Stimulated activated memory B cell treated with anti-CD40 and anti-IgM and Interleukin-4, amounts not matched to agents 10 μg/mL and 1 μg/mL and 100 μg/mL, for 72 hours (primary cell): Measurements from ENCODE around the gene UHMK1.

ENCODE experiments used
- ATAC-seq: fragments of 150-1000 bp; cut with Tn5 transposase; 2 replicates; pipeline ENCODE4 v1.10.0; 2021
- H3K27ac Mint-ChIP-seq: one replicate; pipeline ENCODE4 v1.8.0; 2022; ENCODE audit warnings: mild to moderate bottlenecking, mixed read lengths
- H3K27me3 Mint-ChIP-seq: one replicate; pipeline ENCODE4 v1.8.0; 2022; ENCODE audit warnings: mixed read lengths
- H3K36me3 Mint-ChIP-seq: one replicate; pipeline ENCODE4 v1.8.0; 2022; ENCODE audit warnings: mixed read lengths
- H3K4me1 Mint-ChIP-seq: one replicate; pipeline ENCODE4 v1.8.0; 2022; ENCODE audit warnings: mixed read lengths
- H3K4me3 Mint-ChIP-seq: one replicate; pipeline ENCODE4 v1.8.0; 2022; ENCODE audit warnings: mild to moderate bottlenecking, moderate library complexity, mixed read lengths
- H3K9me3 Mint-ChIP-seq: one replicate; pipeline ENCODE4 v1.8.0; 2022; ENCODE audit warnings: mixed read lengths

Gene UHMK1

DNA sequence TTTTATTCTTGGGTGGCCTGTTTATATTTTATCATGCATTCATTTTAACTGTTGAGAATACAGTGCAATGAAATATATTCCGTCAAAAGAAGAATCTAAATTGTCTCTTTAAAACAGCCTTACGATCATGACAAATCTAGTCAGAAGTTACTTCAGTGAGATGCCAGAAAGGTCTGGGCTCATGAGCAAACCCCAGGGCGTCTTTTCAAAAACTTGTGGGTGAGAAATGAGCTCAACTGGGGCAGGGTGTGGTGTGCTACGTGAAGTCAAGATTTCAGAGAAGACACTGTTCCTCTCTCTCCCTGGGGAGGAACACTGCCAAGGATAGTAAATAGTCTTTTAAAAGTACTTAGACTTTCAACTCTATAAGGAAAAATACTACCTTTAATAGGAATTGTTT, 50.6 kb downstream of the UHMK1 start:
- H3K9me3 Mint-ChIP-seq, result peaks cover 3% of the 10 kb centered on the region
- H3K36me3 Mint-ChIP-seq, result peaks cover 4% of the 10 kb centered on the region
- H3K27ac Mint-ChIP-seq, result no peak overlapping the region
- no peaks in the 10 kb centered on the region for H3K27me3 Mint-ChIP-seq
- no peak for ATAC-seq
- no peak overlapping the region for H3K4me3 Mint-ChIP-seq
- H3K4me1 Mint-ChIP-seq, result no peaks in the 10 kb centered on the region

DNA sequence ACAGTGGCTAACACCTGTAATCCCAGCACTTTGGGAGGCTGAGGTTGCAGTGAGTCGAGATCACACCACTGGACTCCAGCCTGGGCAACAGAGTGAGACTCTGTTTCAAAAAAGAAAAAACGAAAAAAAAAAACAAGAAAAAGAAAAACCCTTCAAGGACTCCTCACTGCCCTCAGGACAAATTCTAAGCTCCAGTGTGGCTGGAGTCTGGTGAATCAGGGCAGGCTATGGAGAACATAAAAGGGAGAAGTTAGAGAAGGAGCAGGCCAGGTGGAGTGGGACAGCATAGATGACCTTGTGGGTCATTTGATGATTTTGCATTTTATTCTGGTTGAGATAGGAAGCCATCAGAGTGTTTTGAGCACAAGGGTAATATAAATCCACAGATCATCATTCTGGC, 51.4 kb downstream of the UHMK1 start:
- Mint-ChIP-seq H3K9me3 (no peaks in the 10 kb centered on the region), H3K27me3 (no peaks in the 10 kb centered on the region), H3K27ac (no peak overlapping the region), H3K4me1 (no peaks in the 10 kb centered on the region), H3K36me3 (no peaks in the 10 kb centered on the region), H3K4me3 (no peak overlapping the region)
- no peak for ATAC-seq

DNA sequence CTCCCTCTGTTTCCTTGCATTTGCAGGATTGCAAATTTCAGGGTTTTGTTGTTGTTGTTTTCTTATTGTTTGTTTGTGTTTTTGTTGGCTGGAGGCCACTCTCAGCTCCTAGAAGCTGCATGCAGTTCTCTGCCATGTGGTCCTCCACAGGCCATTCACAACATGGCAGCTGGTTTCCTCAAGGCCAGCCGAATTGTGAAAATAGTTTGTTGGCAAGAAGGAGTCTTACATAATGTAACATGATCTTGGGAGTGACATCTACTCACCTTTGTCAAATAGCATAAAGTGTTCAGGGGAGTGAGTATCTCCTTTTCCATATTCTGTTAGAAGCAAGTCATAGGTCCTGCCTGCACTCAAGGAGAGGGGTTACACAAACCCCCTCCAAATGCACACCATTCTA, 53.3 kb downstream of the UHMK1 start:
- no peak for ATAC-seq
- Mint-ChIP-seq H3K27ac (no peak overlapping the region), H3K36me3 (no peaks in the 10 kb centered on the region), H3K9me3 (no peaks in the 10 kb centered on the region), H3K4me3 (no peak overlapping the region), H3K4me1 (no peaks in the 10 kb centered on the region), H3K27me3 (no peaks in the 10 kb centered on the region)

DNA sequence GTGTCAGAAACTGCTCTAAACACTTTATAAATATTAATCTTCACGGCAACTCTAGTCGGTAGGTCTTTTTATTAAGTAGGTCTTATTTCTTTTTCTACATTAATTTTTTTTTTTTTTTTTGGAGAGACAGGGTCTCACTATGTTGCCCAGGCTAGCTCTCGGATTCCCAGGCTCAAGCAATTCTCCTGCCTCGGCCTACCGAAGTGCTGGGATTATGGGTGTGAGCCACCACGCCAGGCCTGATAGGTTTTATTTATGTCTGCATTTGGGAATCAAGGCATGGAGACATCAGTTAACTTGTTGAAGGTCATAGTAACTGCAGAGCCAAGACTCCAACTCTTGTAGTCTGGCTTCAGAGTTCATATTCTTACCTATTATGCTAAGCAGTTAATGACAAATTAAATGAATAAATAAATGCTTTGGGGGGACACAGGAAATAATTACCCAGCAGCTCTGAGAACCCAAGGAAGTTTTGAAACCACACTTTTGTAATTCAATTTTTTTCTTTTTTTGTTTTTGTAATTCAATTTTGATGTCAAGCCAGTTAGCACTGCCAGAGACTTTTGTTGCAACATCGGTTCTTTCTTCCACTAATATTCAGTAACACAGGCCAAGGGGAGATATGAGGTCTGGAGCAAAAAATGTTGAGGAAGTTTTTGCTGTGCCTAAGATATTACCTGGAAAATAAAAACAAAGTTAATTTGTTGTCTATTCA, 54.5 kb downstream of the UHMK1 start:
- Mint-ChIP-seq H3K27me3 (no peaks in the 10 kb centered on the region), H3K36me3 (no peaks in the 10 kb centered on the region), H3K4me3 (no peak overlapping the region), H3K9me3 (no peaks in the 10 kb centered on the region), H3K27ac (no peak overlapping the region), H3K4me1 (no peaks in the 10 kb centered on the region)
- no peak for ATAC-seq

DNA sequence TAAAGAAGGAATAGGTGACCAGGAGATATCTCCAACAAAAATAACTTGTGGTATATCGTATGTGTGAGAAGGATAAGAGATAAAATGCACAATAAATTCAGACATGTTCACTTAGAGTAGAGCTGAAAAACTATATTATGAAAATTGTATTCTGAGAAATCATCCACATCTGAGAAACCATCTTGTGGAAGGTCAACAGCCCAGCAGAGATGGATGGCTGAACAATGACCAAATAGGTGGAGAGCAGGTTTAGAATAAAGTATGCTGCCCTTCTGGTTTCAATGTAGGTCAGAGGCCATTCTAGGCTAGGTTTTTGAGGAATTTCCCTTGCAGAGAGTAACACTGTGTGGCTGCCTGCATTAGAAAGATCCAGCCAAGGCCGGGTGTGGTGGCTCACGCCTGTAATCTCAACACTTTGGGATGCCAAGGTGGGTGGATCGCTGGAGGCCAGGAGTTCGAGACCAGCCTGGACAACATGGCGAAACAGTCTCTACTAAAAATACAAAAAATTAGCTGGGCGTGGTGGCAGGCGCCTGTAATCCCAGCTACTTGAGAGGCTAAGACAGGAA, 55.1 kb downstream of the UHMK1 start:
- Mint-ChIP-seq H3K36me3 (no peaks in the 10 kb centered on the region), H3K4me3 (no peak overlapping the region), H3K9me3 (no peaks in the 10 kb centered on the region), H3K4me1 (no peaks in the 10 kb centered on the region), H3K27me3 (no peaks in the 10 kb centered on the region), H3K27ac (no peak overlapping the region)
- no peak for ATAC-seq

DNA sequence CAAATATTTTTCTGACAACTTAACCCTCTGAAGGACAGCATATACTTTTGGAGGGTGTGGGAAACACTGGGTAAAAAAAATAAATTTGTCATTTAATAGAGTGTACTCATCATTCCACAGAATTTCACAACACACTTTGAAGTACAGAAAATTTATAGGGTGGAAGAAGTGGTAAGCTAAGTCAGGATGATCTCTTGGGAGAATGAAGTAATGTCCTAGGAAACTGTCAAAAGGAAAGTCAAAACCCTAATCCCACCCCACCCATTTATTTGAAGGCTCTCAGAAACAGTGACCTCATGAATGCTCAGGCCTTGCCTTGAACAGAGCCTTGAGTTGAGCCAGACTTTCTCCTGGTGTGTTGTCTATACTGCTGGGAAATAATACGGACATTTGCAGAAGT, 56.6 kb downstream of the UHMK1 start:
- Mint-ChIP-seq H3K27ac (no peak overlapping the region), H3K36me3 (no peaks in the 10 kb centered on the region), H3K4me3 (no peak overlapping the region), H3K9me3 (no peaks in the 10 kb centered on the region), H3K4me1 (no peaks in the 10 kb centered on the region), H3K27me3 (no peaks in the 10 kb centered on the region)
- ATAC-seq, result no peak

DNA sequence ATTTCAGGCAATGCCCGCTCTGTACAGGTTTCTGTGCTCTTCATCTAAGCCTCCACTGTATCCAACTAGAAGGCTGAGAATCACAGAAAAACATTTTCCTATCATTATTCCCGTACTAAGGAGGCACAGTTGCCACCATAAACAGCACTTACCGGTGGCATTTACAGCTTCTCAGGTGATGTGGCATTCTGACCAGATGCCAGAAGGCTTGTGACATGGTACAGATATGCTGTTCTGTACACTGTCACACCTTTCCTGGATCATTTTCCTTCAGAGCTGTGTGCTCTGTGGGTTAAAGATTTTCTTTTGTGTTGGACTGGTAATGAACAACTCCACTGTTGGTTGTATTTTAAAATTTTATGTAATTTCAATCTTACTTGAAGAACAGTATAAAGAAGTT, 59.9 kb downstream of the UHMK1 start:
- no peak overlapping the region for H3K4me3 Mint-ChIP-seq

DNA sequence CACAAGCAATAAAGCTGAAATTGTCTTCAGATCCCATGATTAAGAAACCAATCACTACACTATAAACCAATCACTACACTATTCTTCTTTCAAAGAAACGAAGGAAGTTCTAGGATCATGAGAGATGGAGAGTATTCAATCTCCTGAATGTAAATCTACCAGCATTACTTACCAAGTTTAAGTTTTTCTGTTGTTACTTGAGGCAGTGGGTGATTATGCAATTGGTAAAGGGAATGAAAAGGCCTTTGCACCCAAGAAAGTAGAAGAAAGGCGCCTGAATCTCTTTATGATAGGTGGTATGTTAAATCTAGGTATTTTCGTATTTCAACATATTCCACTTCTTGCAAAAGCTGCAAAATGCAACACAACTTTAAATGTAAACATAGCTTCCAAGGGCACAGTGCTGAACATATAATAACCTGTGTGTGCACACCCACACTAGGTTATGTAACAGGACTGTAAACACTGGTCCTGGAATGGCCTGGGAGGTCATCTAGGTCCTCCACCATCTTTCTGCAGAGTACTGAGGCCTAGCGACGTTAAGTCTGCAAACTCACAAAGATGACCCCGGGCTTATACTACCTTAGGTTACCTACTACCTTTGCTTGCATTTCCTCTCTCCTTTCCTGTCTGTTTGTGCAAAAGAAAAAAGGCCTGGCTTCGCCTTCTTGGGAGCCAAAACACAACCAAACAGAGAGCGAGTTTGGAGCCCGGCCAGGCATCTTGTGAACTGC, 62.9 kb downstream of the UHMK1 start:
- peak overlapping the region; percentile 93 for H3K4me3 Mint-ChIP-seq
- ATAC-seq, result no peak

More for the DNA sequence above, 59.9 kb downstream of the UHMK1 start:
- Mint-ChIP-seq H3K27me3 (no peaks in the 10 kb centered on the region), H3K36me3 (no peaks in the 10 kb centered on the region), H3K9me3 (no peaks in the 10 kb centered on the region), H3K27ac (no peak overlapping the region), H3K4me1 (peaks cover 14% of the 10 kb centered on the region)
- no peak for ATAC-seq

DNA sequence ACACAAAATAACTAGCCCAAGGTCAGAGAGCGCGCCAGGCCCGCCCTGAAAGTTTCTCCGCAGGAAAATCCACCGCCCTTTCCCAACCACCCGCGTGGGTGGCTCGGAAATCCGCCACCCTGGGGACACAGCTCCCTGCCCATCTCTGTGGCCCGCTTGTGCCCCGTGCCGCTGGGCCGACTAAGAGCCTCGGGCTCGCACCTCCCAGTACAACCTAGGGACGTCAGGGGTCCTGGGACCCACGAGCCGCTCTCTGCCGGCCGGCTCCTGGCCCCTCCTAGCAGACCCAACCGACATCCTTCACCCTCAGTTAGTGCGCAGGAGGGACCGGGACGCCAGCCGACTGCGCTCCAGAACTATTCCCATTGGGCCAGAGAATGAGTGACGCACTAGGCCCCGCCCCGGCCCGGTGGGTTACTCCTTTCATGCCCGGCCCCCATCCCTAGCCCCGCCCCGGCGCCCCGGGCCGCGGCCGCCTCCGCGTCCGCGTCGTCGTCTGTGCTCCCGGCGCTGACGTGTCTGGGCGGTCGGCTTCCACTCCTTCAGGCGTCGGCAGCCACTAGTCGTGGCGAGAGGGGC, 63.5 kb downstream of the UHMK1 start:
- H3K4me3 Mint-ChIP-seq, result peak overlapping the region; percentile 93
- peak; percentile 97 for ATAC-seq
- H3K9me3 Mint-ChIP-seq, result no peaks in the 10 kb centered on the region

More for the DNA sequence above, 62.9 kb downstream of the UHMK1 start:
- Mint-ChIP-seq H3K36me3 (no peaks in the 10 kb centered on the region), H3K27me3 (no peaks in the 10 kb centered on the region), H3K9me3 (no peaks in the 10 kb centered on the region), H3K4me1 (peaks cover 34% of the 10 kb centered on the region), H3K27ac (peak overlapping the region; percentile 96)

DNA sequence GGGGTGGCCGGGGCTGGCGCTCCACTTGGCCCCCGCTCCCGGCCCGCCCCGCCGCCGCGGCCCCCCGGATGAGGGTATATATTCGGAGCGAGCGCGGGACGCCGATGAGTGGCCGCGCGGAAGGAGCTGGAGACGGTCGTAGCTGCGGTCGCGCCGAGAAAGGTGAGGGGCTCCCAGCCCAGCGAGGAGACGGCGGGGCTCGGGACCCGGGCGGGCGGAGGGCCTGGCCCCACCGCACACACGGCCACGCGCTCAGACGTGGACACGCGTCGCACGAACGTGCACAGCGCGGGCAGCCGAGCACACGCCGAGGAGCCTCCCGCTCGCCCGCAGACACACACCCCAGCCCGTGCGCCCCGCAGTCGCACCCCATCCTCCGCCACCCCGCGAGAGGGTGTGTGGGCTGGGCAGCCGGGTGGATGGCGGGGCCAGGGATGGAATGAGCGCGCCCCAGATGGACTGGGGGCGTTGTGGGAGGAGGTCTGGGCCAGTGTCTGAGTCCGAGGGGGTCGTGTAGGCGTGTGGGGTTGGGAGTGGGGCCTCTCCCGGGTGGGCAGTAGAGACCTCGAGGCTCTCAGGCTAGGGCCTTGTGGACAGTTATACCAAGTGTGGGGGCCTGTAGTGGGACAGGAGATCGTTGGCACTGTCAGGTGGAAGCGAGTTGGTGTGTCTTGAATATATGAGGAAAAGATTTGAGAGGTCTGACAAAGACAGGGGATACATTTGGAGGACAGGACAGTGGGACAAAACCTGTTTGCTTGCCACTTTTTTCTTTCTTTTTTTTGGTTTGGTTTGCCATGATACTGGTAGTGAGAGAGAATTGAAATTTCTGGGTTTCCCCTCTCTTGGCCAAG, 64.2 kb downstream of the UHMK1 start, which contains the start of gene UAP1:
Gene UAP1 (plus strand): TSS at position 107 of the 854 bp plus-strand sequence. CDS start 4,347 bp downstream, outside the sequence.
- peaks cover 43% of the 10 kb centered on the region for H3K4me1 Mint-ChIP-seq
- ATAC-seq, result peak; percentile 73

More for the DNA sequence above, 63.5 kb downstream of the UHMK1 start:
- Mint-ChIP-seq H3K36me3 (no peaks in the 10 kb centered on the region), H3K27me3 (no peaks in the 10 kb centered on the region), H3K4me1 (peaks cover 39% of the 10 kb centered on the region), H3K27ac (peak overlapping the region; percentile 96)

DNA sequence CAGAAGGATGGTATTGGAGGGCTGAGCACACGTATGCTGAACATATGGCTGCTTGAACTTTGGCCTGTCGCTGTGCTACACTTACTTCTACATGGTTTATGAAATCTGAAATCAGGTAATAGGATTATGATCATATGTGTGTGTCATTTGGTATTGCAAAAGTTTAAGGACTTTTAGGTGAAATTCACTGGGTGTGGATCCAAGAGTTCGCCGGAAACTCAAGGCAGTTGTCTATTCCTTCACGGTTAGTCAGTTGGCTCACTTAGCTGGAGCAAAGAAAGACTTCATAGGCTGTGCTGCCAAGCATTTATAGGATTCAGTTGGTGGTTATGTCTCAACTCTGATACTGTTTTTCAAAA, 64.8 kb downstream of the UHMK1 start:
- no peaks in the 10 kb centered on the region for H3K27me3 Mint-ChIP-seq

More for the DNA sequence above, 64.2 kb downstream of the UHMK1 start, which contains the start of gene UAP1:
- H3K27ac Mint-ChIP-seq, result peak within 1 kb of the TSS; percentile 96
- H3K27me3 Mint-ChIP-seq, result no peaks in the 10 kb centered on the region
- peak within 1 kb of the TSS; percentile 93 for H3K4me3 Mint-ChIP-seq
- peaks cover 7% of the 10 kb centered on the region for H3K36me3 Mint-ChIP-seq
- no peaks in the 10 kb centered on the region for H3K9me3 Mint-ChIP-seq

DNA sequence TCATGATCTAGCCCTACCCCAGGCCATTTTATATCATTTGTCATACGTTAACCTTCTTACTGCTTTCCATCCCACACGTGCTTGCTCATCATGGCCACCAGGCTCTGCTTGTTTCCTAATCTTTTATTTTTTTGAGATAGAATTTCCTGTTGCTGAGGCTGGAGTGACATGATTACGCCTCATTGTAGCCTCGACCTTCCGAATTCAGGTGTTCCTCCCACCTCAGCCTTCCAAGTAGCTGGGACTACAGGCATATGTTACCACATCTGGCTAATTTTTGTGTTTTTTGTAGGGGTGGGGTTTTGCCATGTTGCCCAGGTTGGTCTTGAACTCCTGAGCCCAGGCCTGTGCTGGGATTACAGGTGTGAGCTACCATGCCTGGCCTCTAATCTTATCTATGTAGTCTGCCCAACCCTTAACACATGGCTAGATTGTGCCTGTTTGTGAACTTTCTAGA, 67.2 kb downstream of the UHMK1 start:
- Mint-ChIP-seq H3K27me3 (no peaks in the 10 kb centered on the region), H3K36me3 (peaks cover 32% of the 10 kb centered on the region), H3K4me1 (peaks cover 46% of the 10 kb centered on the region), H3K4me3 (no peak overlapping the region), H3K27ac (no peak overlapping the region), H3K9me3 (no peaks in the 10 kb centered on the region)
- ATAC-seq, result no peak

More for the DNA sequence above, 64.8 kb downstream of the UHMK1 start:
- peaks cover 13% of the 10 kb centered on the region for H3K36me3 Mint-ChIP-seq
- no peak for ATAC-seq
- H3K4me1 Mint-ChIP-seq, result peaks cover 46% of the 10 kb centered on the region
- H3K27ac Mint-ChIP-seq, result peak overlapping the region; percentile 96
- H3K4me3 Mint-ChIP-seq, result peak overlapping the region; percentile 93
- no peaks in the 10 kb centered on the region for H3K9me3 Mint-ChIP-seq

DNA sequence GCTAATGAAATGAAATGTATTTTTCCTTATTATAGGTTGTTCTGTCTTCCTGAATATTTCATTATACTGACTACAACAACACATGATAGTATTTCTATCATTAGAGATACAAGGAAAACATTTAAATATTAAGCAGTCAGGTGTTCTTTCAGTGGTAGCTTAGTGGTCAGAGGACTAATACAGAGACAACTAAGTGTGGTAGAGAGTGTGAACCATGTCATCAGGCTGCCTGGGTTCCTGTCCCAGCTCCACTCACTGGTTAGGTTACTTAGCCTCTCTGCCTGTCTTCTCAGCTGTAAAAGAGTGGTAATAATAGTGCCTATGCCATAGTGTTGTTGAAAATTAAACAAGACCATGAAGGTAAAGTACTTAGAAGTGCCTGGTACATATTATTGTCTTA, 67.8 kb downstream of the UHMK1 start:
- no peak overlapping the region for H3K4me3 Mint-ChIP-seq
- no peak overlapping the region for H3K27ac Mint-ChIP-seq
- no peaks in the 10 kb centered on the region for H3K27me3 Mint-ChIP-seq
- peaks cover 49% of the 10 kb centered on the region for H3K4me1 Mint-ChIP-seq
- no peaks in the 10 kb centered on the region for H3K9me3 Mint-ChIP-seq
- H3K36me3 Mint-ChIP-seq, result peaks cover 36% of the 10 kb centered on the region
- ATAC-seq, result no peak

DNA sequence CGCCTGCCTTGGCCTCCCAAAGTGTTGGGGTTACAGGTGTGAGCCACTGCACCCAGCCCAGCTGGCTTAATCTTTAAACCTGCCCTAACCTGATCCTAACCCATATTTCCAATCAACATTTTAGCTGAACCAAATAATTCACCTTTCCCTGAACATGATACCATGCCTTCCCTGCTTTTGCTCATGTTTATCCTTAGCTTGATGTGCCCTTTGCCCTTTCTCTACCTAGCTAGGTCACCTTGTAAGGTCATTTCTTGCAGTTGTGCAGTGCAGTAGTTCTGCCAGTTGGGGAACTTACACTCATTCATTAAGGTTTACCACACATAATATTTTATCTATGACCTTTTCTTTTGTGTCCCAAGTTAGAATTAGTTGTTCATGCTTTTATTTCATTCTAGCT, 69.3 kb downstream of the UHMK1 start:
- Mint-ChIP-seq H3K9me3 (no peaks in the 10 kb centered on the region), H3K27ac (no peak overlapping the region), H3K4me3 (no peak overlapping the region), H3K4me1 (peaks cover 51% of the 10 kb centered on the region), H3K27me3 (no peaks in the 10 kb centered on the region), H3K36me3 (peaks cover 40% of the 10 kb centered on the region)
- ATAC-seq, result no peak
